ENCODE results near the gene TMED4. TPM values are rescaled to one million over a fixed set of nuclear protein-coding genes. Genes with fewer than 3 reads are reported as not detected.

Gene TMED4
- total RNA-seq, 1 experiment from 2014 or later: 62.4 TPM

DNA sequence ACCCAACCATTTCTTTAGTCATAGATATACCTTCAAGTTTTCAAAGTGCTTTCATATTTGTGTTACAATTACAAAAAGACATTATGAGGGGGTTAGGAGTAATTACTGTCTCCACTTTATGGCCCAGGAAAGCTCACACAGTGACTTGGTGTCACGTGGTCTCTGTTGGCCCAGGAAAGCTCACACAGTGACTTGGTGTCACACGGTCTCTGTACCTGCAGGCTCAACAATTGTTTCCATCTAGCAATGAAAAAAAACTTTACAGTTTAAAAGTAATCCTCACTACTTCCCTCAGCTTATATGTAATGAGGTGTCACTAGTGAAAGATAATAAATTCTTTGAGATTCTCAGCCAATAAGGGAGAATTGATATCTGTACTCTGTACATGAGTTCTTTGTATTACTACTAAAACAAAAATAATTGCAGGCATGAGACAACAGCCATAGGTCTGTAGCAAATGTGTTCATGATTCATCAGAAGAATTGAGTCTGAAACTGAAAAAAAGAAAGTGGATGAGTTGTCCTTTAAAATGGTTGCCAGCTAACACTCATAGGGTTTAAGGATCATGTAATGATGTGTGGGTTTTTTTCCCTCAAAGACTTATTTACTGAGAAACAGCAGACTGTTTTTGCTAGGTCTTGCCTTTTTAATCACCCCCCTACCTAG is 35.3 kb upstream of the TMED4 start:
- Histone ChIP-seq H3K23ac (ENCODE audit: insufficient read length, low read depth, low read length) (no peak overlapping the region), H3K79me2 (ENCODE audit: insufficient read depth, low read length) (peaks cover 28% of the 10 kb centered on the region; the same call in 1 of the 2 replicates), H2BK120ac (ENCODE audit: low read depth, low read length, poor library complexity, severe bottlenecking) (no peak overlapping the region), H3K14ac (ENCODE audit: insufficient read depth, low read length) (no peak overlapping the region), H3K4ac (ENCODE audit: low read depth, low read length) (no peak overlapping the region), H2AFZ (ENCODE audit: low read length) (no peak overlapping the region), H3T11ph (ENCODE audit: low read length) (no peak overlapping the region), H4K91ac (ENCODE audit: insufficient read length, low read depth, low read length) (no peak overlapping the region), H2BK12ac (ENCODE audit: insufficient read length, low read depth, low read length) (no peak overlapping the region), H2AK5ac (ENCODE audit: insufficient read length, low read length) (no peak overlapping the region), H3K27me3 (ENCODE audit: insufficient read depth, low read length) (no peaks in the 10 kb centered on the region), H2BK15ac (ENCODE audit: low read depth, low read length) (no peak overlapping the region), H2BK5ac (ENCODE audit: insufficient read length, low read length) (no peak overlapping the region), H3K18ac (ENCODE audit: insufficient read length, low read depth, low read length) (no peak overlapping the region), H3K4me1 (ENCODE audit: insufficient read depth, low read length) (peaks cover 2% of the 10 kb centered on the region), H2BK20ac (ENCODE audit: low read depth, low read length, poor library complexity, severe bottlenecking) (no peak overlapping the region), H3K9ac (ENCODE audit: extremely low read depth, insufficient read length, low read length) (no peak overlapping the region), H4K8ac (replicated peaks; ENCODE audit: insufficient read length, low read depth, low read length) (no peak overlapping the region), H3K56ac (ENCODE audit: insufficient read length, low read depth, low read length) (no peak overlapping the region), H4K20me1 (ENCODE audit: control insufficient read depth, insufficient read depth, insufficient read length) (no peaks in the 10 kb centered on the region), H3K9me3 (ENCODE audit: control insufficient read depth, low read depth, low read length) (no peaks in the 10 kb centered on the region), H3K4me2 (ENCODE audit: insufficient read depth, insufficient read length, low read length) (no peak overlapping the region), H3K27ac (ENCODE audit: insufficient read length, low read depth, low read length) (no peak overlapping the region), H3K79me1 (ENCODE audit: insufficient read depth, low read depth, low read length, poor library complexity, severe bottlenecking) (no peaks in the 10 kb centered on the region), H3K23me2 (ENCODE audit: insufficient read length, low read depth, low read length, poor library complexity, severe bottlenecking) (no peaks in the 10 kb centered on the region), H4K5ac (ENCODE audit: insufficient read length, low read depth, low read length) (no peak overlapping the region)
- Mint-ChIP-seq H3K9me3 (no peaks in the 10 kb centered on the region), H3K36me3 (ENCODE audit: insufficient read depth in 1 of 3, low read depth in 3 of 3) (no peaks in the 10 kb centered on the region; a peak in 1 of 7 replicates), H3K27me3 (ENCODE audit: low read depth) (no peaks in the 10 kb centered on the region), H3K4me1 (peaks cover 9 to 11% of the 10 kb centered on the region in 2 experiments), H3K4me3 (no peak overlapping the region), H3K27ac (no peak overlapping the region)
- TF ChIP-seq, protein P1, sequence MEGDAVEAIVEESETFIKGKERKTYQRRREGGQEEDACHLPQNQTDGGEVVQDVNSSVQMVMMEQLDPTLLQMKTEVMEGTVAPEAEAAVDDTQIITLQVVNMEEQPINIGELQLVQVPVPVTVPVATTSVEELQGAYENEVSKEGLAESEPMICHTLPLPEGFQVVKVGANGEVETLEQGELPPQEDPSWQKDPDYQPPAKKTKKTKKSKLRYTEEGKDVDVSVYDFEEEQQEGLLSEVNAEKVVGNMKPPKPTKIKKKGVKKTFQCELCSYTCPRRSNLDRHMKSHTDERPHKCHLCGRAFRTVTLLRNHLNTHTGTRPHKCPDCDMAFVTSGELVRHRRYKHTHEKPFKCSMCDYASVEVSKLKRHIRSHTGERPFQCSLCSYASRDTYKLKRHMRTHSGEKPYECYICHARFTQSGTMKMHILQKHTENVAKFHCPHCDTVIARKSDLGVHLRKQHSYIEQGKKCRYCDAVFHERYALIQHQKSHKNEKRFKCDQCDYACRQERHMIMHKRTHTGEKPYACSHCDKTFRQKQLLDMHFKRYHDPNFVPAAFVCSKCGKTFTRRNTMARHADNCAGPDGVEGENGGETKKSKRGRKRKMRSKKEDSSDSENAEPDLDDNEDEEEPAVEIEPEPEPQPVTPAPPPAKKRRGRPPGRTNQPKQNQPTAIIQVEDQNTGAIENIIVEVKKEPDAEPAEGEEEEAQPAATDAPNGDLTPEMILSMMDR (conservative IDR thresholded peaks at IDR 0.05): no peak
- WGBS (ENCODE audit: extremely low coverage, insufficient read length, low lambda C conversion rate): no CpG with 5 or more reads among the region's 2 CpGs
- no peak for DNase-seq
